HFFc6 (cell line): Measurements from ENCODE around the gene DIS3L. TPM values are rescaled to one million over a fixed set of nuclear protein-coding genes. Genes with fewer than 3 reads are reported as not detected.
"Not testable (repeated sequence)": the region's sequence is repeated elsewhere in the genome, so short reads cannot be mapped to it uniquely, and the experiment has no call there.

Experiments used
- DNase-seq: peaks from one replicate; pipeline ENCODE4 v3.0.0-alpha.2; 2018
- H3K27ac Mint-ChIP-seq: 2 replicates; pipeline ENCODE4 v1.8.0; 2020; ENCODE audit warnings: mild to moderate bottlenecking, mixed read lengths
- H3K27me3 Mint-ChIP-seq: 2 replicates; pipeline ENCODE4 v1.8.0; 2021; ENCODE audit warnings: mild to moderate bottlenecking, moderate library complexity, mixed read lengths; ENCODE audit not compliant: insufficient read depth
- H3K36me3 Mint-ChIP-seq: 2 replicates; pipeline ENCODE4 v1.8.0; 2021; ENCODE audit warnings: low read depth, mixed read lengths
- H3K4me1 Mint-ChIP-seq: 2 replicates; pipeline ENCODE4 v1.8.0; 2020; ENCODE audit warnings: low read depth, mixed read lengths
- H3K4me3 Mint-ChIP-seq: 2 replicates; pipeline ENCODE4 v1.8.0; 2020; ENCODE audit warnings: mild to moderate bottlenecking, moderate library complexity, mixed read lengths
- H3K9me3 Mint-ChIP-seq: 2 replicates; pipeline ENCODE4 v1.8.0; 2020; ENCODE audit warnings: mild to moderate bottlenecking, mixed read lengths
- total RNA-seq, 6 experiments: library from RNA; stranded (reverse); fragmentation: NEBNext Ultra II Directional; extraction: Animal tissue kit (Norgen Biotek cat#: 25700); gene quantifications; 2 replicates in 1 of 6; 3 replicates in 5 of 6; pipeline ENCODE4 v1.2.3, GENCODE V29; 2021
- TF ChIP-seq, protein P1 (sequence below): fragments of 200-600 bp; sonication (generic); IDR thresholded peaks from 2 replicates; pipeline ENCODE4 v1.5.0; 2021; ENCODE audit warnings: antibody characterized with exemption, mild to moderate bottlenecking

DIS3L gene
- total RNA-seq, 6 experiments from 2014 or later, result 10.6 to 14.9 (median 13.5) TPM

DNA sequence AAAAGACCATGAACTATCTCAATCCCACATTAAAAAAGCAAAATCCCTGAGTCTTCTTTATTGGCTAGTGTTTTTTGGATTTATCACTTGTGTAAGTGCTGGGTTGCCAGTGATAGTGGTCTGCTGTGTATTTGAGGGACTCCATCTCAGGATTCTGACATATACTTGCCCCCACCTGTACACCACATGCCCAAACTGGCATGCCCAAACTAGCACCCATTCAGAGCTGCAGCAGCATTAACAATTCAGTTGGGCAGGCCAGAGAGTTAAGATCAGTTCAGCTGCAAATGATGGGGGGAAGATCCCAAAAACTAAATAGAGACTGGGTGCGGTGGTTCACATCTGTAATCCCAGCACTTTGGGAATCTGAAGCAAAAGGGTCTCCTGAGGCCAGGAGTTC lies 69.4 kb downstream of the DIS3L start:
- DNase-seq, result no peak
- Mint-ChIP-seq H3K4me3 (no peak overlapping the region), H3K27ac (no peak overlapping the region), H3K27me3 (peaks cover 3% of the 10 kb centered on the region), H3K4me1 (no peaks in the 10 kb centered on the region), H3K36me3 (no peaks in the 10 kb centered on the region), H3K9me3 (no peaks in the 10 kb centered on the region)
- TF ChIP-seq, protein P1, sequence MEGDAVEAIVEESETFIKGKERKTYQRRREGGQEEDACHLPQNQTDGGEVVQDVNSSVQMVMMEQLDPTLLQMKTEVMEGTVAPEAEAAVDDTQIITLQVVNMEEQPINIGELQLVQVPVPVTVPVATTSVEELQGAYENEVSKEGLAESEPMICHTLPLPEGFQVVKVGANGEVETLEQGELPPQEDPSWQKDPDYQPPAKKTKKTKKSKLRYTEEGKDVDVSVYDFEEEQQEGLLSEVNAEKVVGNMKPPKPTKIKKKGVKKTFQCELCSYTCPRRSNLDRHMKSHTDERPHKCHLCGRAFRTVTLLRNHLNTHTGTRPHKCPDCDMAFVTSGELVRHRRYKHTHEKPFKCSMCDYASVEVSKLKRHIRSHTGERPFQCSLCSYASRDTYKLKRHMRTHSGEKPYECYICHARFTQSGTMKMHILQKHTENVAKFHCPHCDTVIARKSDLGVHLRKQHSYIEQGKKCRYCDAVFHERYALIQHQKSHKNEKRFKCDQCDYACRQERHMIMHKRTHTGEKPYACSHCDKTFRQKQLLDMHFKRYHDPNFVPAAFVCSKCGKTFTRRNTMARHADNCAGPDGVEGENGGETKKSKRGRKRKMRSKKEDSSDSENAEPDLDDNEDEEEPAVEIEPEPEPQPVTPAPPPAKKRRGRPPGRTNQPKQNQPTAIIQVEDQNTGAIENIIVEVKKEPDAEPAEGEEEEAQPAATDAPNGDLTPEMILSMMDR, result no peak

DNA sequence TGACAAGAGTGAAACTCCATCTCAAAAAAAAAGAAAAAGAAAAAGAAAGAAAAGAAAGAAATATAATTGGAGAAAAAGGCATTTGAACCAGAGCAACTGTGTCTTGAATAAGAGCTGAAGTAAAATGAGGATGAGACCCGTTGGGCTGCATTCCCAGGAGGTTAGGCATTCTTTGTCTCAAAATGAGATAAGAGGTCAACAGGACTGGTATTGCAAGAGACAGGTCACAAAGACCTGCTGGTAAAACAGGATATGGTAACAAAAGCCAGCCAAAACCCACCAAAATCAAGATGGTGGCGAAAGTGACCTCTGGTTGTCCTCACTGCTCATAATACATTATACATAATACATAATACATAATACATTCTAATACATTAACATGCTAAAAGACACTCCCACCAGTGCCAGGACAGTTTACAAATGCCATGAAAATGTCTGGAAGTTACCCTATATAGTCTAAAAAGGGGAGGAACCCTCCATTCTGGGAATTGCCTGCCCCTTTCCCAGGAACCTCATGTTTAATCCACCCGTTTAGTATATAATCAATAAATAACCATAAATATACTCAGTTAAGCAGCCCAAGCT lies 71.7 kb downstream of the DIS3L start:
- Mint-ChIP-seq H3K9me3 (no peaks in the 10 kb centered on the region), H3K27me3 (peaks cover 3% of the 10 kb centered on the region), H3K36me3 (no peaks in the 10 kb centered on the region), H3K4me3 (no peak overlapping the region), H3K4me1 (peaks cover 7% of the 10 kb centered on the region), H3K27ac (no peak overlapping the region)
- no peak for DNase-seq
- TF ChIP-seq, protein P1, result no peak

DNA sequence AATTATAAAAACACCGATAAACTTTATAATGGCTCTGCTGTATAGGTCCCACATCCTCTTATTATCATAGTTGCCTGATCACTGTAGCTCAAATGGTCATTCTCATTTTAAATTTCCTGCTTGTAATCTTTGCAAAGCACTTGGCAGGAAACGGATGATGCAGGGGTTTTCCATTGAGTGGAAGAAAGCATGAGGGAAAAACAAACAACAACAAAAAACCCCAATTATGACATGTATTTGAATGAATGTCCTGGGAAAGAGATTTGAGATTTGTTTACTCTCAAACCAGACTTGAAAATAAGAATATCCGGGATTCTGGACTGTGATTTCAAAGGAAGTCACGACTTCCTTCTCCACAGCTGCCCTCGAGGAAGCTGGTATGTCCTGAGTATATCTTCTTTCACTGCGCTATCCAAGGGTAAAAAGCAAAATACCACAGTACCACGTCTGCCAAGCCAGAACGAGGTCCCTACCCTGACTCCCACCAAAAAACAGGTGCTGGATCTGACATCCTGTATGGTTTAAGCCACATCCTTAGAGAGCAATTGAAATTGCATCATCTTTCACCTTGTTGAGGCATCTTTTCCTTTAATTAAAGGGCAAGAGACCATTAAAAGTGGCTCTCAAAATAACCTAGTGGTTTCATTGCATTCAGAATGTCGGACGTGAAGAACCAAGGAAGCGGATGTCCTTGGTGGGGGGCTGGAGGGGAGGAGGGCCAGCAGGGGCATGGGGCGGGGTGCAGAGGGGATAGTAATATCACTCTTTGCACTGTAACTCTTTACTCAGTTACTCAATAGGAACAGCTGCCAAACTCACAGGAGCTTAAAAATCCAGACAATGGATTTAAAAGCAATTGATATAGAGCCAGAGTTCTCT lies 76.6 kb downstream of the DIS3L start:
- TF ChIP-seq, protein P1, result no peak
- DNase-seq, result no peak
- Mint-ChIP-seq H3K4me1 (peaks cover 12% of the 10 kb centered on the region), H3K27ac (peak overlapping the region; percentile 72), H3K9me3 (peaks cover 10% of the 10 kb centered on the region), H3K36me3 (no peaks in the 10 kb centered on the region), H3K27me3 (peaks cover 3% of the 10 kb centered on the region), H3K4me3 (peak overlapping the region; percentile 76)

DNA sequence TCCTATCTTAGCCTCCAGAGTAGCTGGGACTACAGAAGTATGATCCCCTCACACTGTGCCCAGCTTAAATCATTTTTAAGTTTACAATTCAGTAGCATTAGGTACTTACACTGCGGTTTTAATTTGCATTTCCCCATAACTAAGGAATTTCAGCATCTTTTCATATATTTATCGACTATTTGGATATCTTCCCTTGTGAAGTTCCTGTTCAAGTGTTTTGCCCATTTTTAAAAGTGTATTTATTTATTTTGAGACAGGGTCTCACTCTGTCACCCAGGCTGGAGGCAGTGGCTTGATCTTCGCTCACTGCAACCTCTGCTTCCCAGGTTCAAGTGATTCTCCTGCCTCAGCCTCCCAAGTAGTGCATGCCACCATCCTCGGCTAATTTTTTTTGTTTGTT lies 80.8 kb downstream of the DIS3L start:
- Mint-ChIP-seq H3K4me1 (peaks cover 12% of the 10 kb centered on the region), H3K36me3 (no peaks in the 10 kb centered on the region), H3K27me3 (no peaks in the 10 kb centered on the region; the same call in 1 of the 2 replicates), H3K27ac (no peak overlapping the region), H3K4me3 (no peak overlapping the region), H3K9me3 (peaks cover 11% of the 10 kb centered on the region)
- DNase-seq, result no peak
- TF ChIP-seq, protein P1, result no peak

DNA sequence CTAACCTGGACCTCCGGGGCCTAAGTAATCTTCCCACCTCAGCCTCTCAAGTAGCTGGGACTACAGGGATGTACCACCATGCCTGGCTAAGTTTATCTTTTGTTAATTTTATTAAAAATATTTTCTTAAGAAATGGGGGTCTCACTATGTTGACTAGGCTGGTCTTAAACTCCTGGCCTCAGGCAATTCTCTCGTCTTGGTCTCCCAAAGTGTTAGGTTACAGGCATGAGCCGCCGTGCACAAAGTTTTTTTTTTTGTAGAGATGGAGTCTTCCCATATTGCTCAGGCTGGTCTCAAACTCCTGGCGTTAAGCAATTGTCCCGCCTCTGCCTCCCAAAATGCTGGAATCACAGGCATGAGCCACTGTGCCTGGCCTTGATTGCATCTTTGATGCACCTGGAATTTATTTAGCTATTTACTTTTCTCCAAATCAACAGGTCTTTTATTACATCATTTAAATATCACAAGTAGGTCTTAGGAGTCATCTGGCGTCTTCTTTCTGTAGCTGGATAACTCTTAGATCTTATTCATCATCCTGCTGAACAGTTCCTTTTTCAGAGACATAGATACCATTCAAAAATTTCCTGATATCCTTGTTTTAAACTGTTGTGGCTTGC lies 85.6 kb downstream of the DIS3L start:
- no peak for DNase-seq
- H3K4me3 Mint-ChIP-seq, result no peak overlapping the region
- TF ChIP-seq, protein P1, result no peak
- no peaks in the 10 kb centered on the region for H3K4me1 Mint-ChIP-seq
- no peaks in the 10 kb centered on the region; the same call in 1 of the 2 replicates for H3K27me3 Mint-ChIP-seq
- H3K9me3 Mint-ChIP-seq, result peaks cover 10% of the 10 kb centered on the region
- no peak overlapping the region for H3K27ac Mint-ChIP-seq
- H3K36me3 Mint-ChIP-seq, result no peaks in the 10 kb centered on the region

DNA sequence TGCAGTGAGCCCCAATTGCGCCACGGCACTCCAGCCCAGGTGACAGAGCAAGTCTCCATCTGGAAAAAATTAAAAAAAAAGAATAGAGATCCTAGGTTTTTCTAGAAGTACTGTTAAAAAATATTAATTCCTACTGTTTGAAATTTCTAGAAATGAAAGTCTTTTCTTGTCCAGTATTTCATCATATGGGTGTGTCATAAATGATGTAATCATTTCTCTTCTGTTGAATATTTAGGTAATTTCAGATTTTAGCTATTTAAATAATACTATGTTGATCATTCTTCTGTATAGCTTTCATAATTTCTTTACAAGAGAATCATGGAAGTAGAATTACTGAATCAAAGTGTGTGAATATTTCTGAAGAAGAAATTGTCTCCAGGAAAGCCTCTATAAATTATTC lies 88.0 kb downstream of the DIS3L start:
- not testable (repeated sequence) for H3K9me3 Mint-ChIP-seq, H3K4me1 Mint-ChIP-seq, H3K36me3 Mint-ChIP-seq, H3K27ac Mint-ChIP-seq, DNase-seq, H3K27me3 Mint-ChIP-seq, H3K4me3 Mint-ChIP-seq
